ENCODE data around the gene CSTF1. TPM values are rescaled to one million over a fixed set of nuclear protein-coding genes. Genes with fewer than 3 reads are reported as not detected.

CSTF1 gene
- total and polyA plus RNA-seq, 4 donors: 11.9 to 20.2 (median 16.0) TPM

DNA sequence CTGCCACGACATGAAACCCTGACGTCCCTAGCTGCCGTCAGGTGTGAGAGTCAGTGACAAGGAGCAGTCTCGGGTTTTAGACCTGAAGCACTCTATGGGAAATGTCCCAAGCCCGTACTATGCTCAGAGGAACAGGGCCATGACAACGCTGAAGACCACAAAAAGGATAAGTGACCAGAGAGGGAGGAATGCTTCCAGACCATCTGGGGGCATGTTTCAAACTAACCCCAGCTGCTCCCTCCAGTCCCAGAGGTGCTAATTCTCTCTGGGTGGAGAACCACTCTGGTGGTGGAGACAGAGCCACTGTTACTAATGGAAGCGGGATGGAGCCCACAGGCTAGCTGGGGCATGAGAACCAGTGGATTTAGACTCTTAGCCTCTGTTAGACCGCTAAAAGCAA, 9.1 kb upstream of the CSTF1 start:
- 94% methylated on average over 8 of the region's 8 CpGs for WGBS
- Histone ChIP-seq H3K4me1 (ENCODE audit: control insufficient read depth in 4 of 4, insufficient read depth in 4 of 4, low read length in 3 of 4) (no peaks in the 10 kb centered on the region), H3K4me3 (ENCODE audit: low read depth in 1 of 3, low read length in 3 of 3) (no peak overlapping the region), H3K9me3 (ENCODE audit: control insufficient read depth in 4 of 4, low read length in 3 of 4) (no peaks in the 10 kb centered on the region), H3K36me3 (ENCODE audit: control insufficient read depth in 4 of 4, insufficient read depth in 3 of 4, low read depth in 1 of 4, low read length in 3 of 4) (peaks cover 0 to 6% (median 1%) of the 10 kb centered on the region in 4 donors), H3K9ac (ENCODE audit: low read depth in 1 of 2, low read length in 2 of 2) (no peak overlapping the region), H3K27me3 (ENCODE audit: control insufficient read depth in 4 of 4, insufficient read depth in 4 of 4, low read length in 3 of 4) (no peaks in the 10 kb centered on the region), H3K27ac (ENCODE audit: low read depth in 1 of 2, low read length in 2 of 2) (no peak overlapping the region)
- no peak for DNase-seq (ENCODE audit: low spot score)
- TF ChIP-seq, protein P1, sequence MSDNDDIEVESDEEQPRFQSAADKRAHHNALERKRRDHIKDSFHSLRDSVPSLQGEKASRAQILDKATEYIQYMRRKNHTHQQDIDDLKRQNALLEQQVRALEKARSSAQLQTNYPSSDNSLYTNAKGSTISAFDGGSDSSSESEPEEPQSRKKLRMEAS (IDR thresholded peaks at IDR 0.05): no peak
- TF ChIP-seq, protein P2, sequence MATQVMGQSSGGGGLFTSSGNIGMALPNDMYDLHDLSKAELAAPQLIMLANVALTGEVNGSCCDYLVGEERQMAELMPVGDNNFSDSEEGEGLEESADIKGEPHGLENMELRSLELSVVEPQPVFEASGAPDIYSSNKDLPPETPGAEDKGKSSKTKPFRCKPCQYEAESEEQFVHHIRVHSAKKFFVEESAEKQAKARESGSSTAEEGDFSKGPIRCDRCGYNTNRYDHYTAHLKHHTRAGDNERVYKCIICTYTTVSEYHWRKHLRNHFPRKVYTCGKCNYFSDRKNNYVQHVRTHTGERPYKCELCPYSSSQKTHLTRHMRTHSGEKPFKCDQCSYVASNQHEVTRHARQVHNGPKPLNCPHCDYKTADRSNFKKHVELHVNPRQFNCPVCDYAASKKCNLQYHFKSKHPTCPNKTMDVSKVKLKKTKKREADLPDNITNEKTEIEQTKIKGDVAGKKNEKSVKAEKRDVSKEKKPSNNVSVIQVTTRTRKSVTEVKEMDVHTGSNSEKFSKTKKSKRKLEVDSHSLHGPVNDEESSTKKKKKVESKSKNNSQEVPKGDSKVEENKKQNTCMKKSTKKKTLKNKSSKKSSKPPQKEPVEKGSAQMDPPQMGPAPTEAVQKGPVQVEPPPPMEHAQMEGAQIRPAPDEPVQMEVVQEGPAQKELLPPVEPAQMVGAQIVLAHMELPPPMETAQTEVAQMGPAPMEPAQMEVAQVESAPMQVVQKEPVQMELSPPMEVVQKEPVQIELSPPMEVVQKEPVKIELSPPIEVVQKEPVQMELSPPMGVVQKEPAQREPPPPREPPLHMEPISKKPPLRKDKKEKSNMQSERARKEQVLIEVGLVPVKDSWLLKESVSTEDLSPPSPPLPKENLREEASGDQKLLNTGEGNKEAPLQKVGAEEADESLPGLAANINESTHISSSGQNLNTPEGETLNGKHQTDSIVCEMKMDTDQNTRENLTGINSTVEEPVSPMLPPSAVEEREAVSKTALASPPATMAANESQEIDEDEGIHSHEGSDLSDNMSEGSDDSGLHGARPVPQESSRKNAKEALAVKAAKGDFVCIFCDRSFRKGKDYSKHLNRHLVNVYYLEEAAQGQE (IDR thresholded peaks at IDR 0.05): no peak
- TF ChIP-seq JUND (IDR thresholded peaks at IDR 0.05): no peak

DNA sequence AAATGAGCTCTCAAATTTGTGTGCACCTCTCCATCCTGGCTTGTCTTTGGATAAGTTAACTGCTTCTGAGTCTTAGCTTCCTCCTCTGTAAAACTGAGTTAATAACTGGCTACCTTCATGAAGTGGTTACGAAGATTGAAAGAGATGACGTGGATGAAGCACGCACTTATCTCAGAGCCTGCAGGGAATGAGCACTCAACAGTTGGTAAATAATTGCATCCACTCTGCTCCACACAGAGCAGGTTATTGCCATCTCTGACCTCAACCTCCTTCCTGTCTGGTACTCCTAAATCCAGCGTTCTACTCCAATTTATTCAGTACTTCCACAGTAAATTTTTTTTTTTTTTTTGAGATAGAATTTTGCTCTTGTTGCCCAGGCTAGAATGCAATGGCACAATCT, 7.3 kb upstream of the CSTF1 start:
- no peak for DNase-seq (ENCODE audit: low spot score)
- H3K9ac ChIP-seq (ENCODE audit: low read depth in 1 of 2, low read length in 2 of 2): no peak overlapping the region
- no peaks in the 10 kb centered on the region for H3K4me1 ChIP-seq (ENCODE audit: control insufficient read depth in 4 of 4, insufficient read depth in 4 of 4, low read length in 3 of 4)
- H3K4me3 ChIP-seq (ENCODE audit: low read depth in 1 of 3, low read length in 3 of 3): no peak overlapping the region
- no peaks in the 10 kb centered on the region for H3K27me3 ChIP-seq (ENCODE audit: control insufficient read depth in 4 of 4, insufficient read depth in 4 of 4, low read length in 3 of 4)
- H3K27ac ChIP-seq (ENCODE audit: low read depth in 1 of 2, low read length in 2 of 2): no peak overlapping the region
- 96% methylated on average over 4 of the region's 4 CpGs for WGBS
- peaks cover 0 to 6% (median 1%) of the 10 kb centered on the region in 4 donors for H3K36me3 ChIP-seq (ENCODE audit: control insufficient read depth in 4 of 4, insufficient read depth in 3 of 4, low read depth in 1 of 4, low read length in 3 of 4)
- no peak for TF ChIP-seq HNF4A (conservative IDR thresholded peaks at IDR 0.05)
- no peak for TF ChIP-seq FOXA2 (IDR thresholded peaks at IDR 0.05)
- no peaks in the 10 kb centered on the region for H3K9me3 ChIP-seq (ENCODE audit: control insufficient read depth in 4 of 4, low read length in 3 of 4)

DNA sequence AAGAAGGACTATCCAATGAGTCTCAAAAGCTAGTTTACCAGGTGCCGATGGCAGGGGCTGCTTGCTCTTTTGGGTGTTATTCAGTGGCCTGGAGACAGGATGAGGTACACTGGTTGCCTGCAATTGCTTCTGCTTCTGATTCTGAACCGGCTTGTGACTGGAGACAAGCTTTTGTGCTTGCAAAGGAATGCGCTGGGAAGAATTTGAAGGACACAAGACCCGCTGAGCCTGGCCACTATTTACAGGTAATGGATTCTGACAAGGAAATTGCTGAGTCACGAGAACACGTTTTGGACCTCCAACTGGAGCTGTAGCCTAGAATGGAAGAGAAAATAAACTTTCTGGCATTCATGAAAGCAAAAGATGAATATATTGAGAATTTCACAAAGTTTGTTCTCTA, 6.2 kb upstream of the CSTF1 start:
- H3K9ac ChIP-seq (ENCODE audit: low read depth in 1 of 2, low read length in 2 of 2): no peak overlapping the region
- no peak for TF ChIP-seq SP1 (IDR thresholded peaks at IDR 0.05)
- TF ChIP-seq TAF1 (conservative IDR thresholded peaks at IDR 0.05): no peak
- TF ChIP-seq, protein P1 (IDR thresholded peaks at IDR 0.05): no peak
- no peak for TF ChIP-seq NR2F2 (IDR thresholded peaks at IDR 0.05)
- no peak overlapping the region for H3K27ac ChIP-seq (ENCODE audit: low read depth in 1 of 2, low read length in 2 of 2)
- H3K36me3 ChIP-seq (ENCODE audit: control insufficient read depth in 4 of 4, insufficient read depth in 3 of 4, low read depth in 1 of 4, low read length in 3 of 4): peaks cover 0 to 6% (median 1%) of the 10 kb centered on the region in 4 donors
- no peak overlapping the region for H3K4me3 ChIP-seq (ENCODE audit: low read depth in 1 of 3, low read length in 3 of 3)
- H3K4me1 ChIP-seq (ENCODE audit: control insufficient read depth in 4 of 4, insufficient read depth in 4 of 4, low read length in 3 of 4): peaks cover 0 to 4% (median 3%) of the 10 kb centered on the region in 4 donors
- H3K27me3 ChIP-seq (ENCODE audit: control insufficient read depth in 4 of 4, insufficient read depth in 4 of 4, low read length in 3 of 4): no peaks in the 10 kb centered on the region
- no peaks in the 10 kb centered on the region for H3K9me3 ChIP-seq (ENCODE audit: control insufficient read depth in 4 of 4, low read length in 3 of 4)
- DNase-seq (ENCODE audit: low spot score): no peak
- 97% methylated on average over 6 of the region's 6 CpGs for WGBS

DNA sequence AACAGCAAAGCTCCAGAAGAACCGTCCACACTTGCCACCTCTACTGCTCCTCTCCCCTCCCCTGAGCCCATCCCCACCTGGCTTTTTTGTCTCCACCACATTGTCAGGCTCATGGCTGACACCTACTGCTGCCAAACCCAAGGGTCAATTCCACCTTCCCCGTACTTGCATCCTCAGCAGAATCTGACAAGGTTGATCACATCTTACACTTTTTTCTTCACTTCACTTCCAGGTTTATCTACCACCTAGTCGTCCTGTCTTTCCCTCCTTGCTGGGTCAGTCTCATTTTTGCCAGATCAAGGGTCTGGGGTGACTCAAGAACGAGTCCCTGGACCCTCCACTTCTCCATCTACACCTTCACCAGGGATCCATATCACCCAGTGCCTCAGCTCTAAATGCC, 3.6 kb upstream of the CSTF1 start:
- Histone ChIP-seq H3K4me3 (ENCODE audit: low read depth in 1 of 3, low read length in 3 of 3) (no peak overlapping the region), H3K9ac (ENCODE audit: low read depth in 1 of 2, low read length in 2 of 2) (no peak overlapping the region), H3K27ac (ENCODE audit: low read depth in 1 of 2, low read length in 2 of 2) (no peak overlapping the region), H3K9me3 (ENCODE audit: control insufficient read depth in 4 of 4, low read length in 3 of 4) (no peaks in the 10 kb centered on the region), H3K27me3 (ENCODE audit: control insufficient read depth in 4 of 4, insufficient read depth in 4 of 4, low read length in 3 of 4) (no peaks in the 10 kb centered on the region), H3K4me1 (ENCODE audit: control insufficient read depth in 4 of 4, insufficient read depth in 4 of 4, low read length in 3 of 4) (peaks cover 2 to 19% (median 16%) of the 10 kb centered on the region in 4 donors), H3K36me3 (ENCODE audit: control insufficient read depth in 4 of 4, insufficient read depth in 3 of 4, low read depth in 1 of 4, low read length in 3 of 4) (peaks cover 0 to 6% (median 1%) of the 10 kb centered on the region in 4 donors)
- TF ChIP-seq NR2F2 (IDR thresholded peaks at IDR 0.05) (no peak), RXRA (IDR thresholded peaks at IDR 0.05) (no peak), GABPA (IDR thresholded peaks at IDR 0.05 in 1 of 2, conservative IDR thresholded peaks at IDR 0.05 in 1 of 2) (no peak), HNF4G (IDR thresholded peaks at IDR 0.05) (no peak), HNF4A (conservative IDR thresholded peaks at IDR 0.05) (no peak)
- TF ChIP-seq, protein P3, sequence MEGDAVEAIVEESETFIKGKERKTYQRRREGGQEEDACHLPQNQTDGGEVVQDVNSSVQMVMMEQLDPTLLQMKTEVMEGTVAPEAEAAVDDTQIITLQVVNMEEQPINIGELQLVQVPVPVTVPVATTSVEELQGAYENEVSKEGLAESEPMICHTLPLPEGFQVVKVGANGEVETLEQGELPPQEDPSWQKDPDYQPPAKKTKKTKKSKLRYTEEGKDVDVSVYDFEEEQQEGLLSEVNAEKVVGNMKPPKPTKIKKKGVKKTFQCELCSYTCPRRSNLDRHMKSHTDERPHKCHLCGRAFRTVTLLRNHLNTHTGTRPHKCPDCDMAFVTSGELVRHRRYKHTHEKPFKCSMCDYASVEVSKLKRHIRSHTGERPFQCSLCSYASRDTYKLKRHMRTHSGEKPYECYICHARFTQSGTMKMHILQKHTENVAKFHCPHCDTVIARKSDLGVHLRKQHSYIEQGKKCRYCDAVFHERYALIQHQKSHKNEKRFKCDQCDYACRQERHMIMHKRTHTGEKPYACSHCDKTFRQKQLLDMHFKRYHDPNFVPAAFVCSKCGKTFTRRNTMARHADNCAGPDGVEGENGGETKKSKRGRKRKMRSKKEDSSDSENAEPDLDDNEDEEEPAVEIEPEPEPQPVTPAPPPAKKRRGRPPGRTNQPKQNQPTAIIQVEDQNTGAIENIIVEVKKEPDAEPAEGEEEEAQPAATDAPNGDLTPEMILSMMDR (IDR thresholded peaks at IDR 0.05; ENCODE audit: low read depth, low read length, missing input control): no peak
- 84% methylated on average over 4 of the region's 4 CpGs for WGBS
- DNase-seq (ENCODE audit: low spot score): no peak

Data from liver (tissue), 9 donors.